Measurements from ENCODE around the gene EVA1B.

The EVA1B gene

GRCh38 chr1:36352910-36353878, 29.7 kb upstream of the EVA1B start:
- TF ChIP-seq JUND (IDR thresholded peaks at IDR 0.05; ENCODE audit: low read depth): no peak
- in situ Hi-C loops (cut with HindIII; ENCODE audit: low pct_unique_long_range_greater_than_20kb, low sequenced_read_pairs): no loop called here
- no peak for DNase-seq (ENCODE audit: low read depth in 1 of 2, low spot score in 1 of 2)

- no peak for DNase-seq (ENCODE audit: low read depth in 1 of 2, low spot score in 1 of 2)
- in situ Hi-C loops (cut with HindIII; ENCODE audit: low pct_unique_long_range_greater_than_20kb, low sequenced_read_pairs): no loop called here
- TF ChIP-seq JUND (IDR thresholded peaks at IDR 0.05; ENCODE audit: low read depth): no peak
These were observed 28.9 kb upstream of the EVA1B start for GRCh38 chr1:36352125-36352909.

- in situ Hi-C loops (cut with HindIII; ENCODE audit: low pct_unique_long_range_greater_than_20kb, low sequenced_read_pairs): no loop called here
- DNase-seq (ENCODE audit: low read depth in 1 of 2, low spot score in 1 of 2): no peak
- no peak for TF ChIP-seq JUND (IDR thresholded peaks at IDR 0.05; ENCODE audit: low read depth)
These were observed 28.0 kb upstream of the EVA1B start for GRCh38 chr1:36351227-36351977.

GRCh38 chr1:36350659-36351226, 27.3 kb upstream of the EVA1B start:
- TF ChIP-seq JUND (IDR thresholded peaks at IDR 0.05; ENCODE audit: low read depth): no peak
- DNase-seq (ENCODE audit: low read depth in 1 of 2, low spot score in 1 of 2): no peak
- in situ Hi-C loops (cut with HindIII; ENCODE audit: low pct_unique_long_range_greater_than_20kb, low sequenced_read_pairs): no loop called here

GRCh38 chr1:36349839-36350238, 26.4 kb upstream of the EVA1B start:
- TF ChIP-seq JUND (IDR thresholded peaks at IDR 0.05; ENCODE audit: low read depth): no peak
- in situ Hi-C loops (cut with HindIII; ENCODE audit: low pct_unique_long_range_greater_than_20kb, low sequenced_read_pairs): no loop called here
- no peak for DNase-seq (ENCODE audit: low read depth in 1 of 2, low spot score in 1 of 2)

GRCh38 chr1:36349241-36349671, 25.8 kb upstream of the EVA1B start:
- no peak for TF ChIP-seq JUND (IDR thresholded peaks at IDR 0.05; ENCODE audit: low read depth)
- DNase-seq (ENCODE audit: low read depth in 1 of 2, low spot score in 1 of 2): no peak
- in situ Hi-C loops (cut with HindIII; ENCODE audit: low pct_unique_long_range_greater_than_20kb, low sequenced_read_pairs): no loop called here

- no peak for TF ChIP-seq JUND (IDR thresholded peaks at IDR 0.05; ENCODE audit: low read depth)
- in situ Hi-C loops (cut with HindIII; ENCODE audit: low pct_unique_long_range_greater_than_20kb, low sequenced_read_pairs): no loop called here
These were observed 23.4 kb upstream of the EVA1B start for GRCh38 chr1:36346741-36347370.

GRCh38 chr1:36345353-36345752, 21.9 kb upstream of the EVA1B start:
- in situ Hi-C loops (cut with HindIII; ENCODE audit: low pct_unique_long_range_greater_than_20kb, low sequenced_read_pairs): no loop called here
- DNase-seq (ENCODE audit: low read depth in 1 of 2, low spot score in 1 of 2): no peak
- TF ChIP-seq JUND (IDR thresholded peaks at IDR 0.05; ENCODE audit: low read depth): no peak

More at GRCh38 chr1:36346741-36347370, 23.4 kb upstream of the EVA1B start:
- no peak for DNase-seq (ENCODE audit: low read depth in 1 of 2, low spot score in 1 of 2)

- in situ Hi-C loops (cut with HindIII; ENCODE audit: low pct_unique_long_range_greater_than_20kb, low sequenced_read_pairs): no loop called here
- DNase-seq (ENCODE audit: low read depth in 1 of 2, low spot score in 1 of 2): no peak
These were observed 20.9 kb upstream of the EVA1B start for GRCh38 chr1:36344395-36344680.

GRCh38 chr1:36343651-36344394, 20.4 kb upstream of the EVA1B start:
- no peak for TF ChIP-seq JUND (IDR thresholded peaks at IDR 0.05; ENCODE audit: low read depth)
- in situ Hi-C loops (cut with HindIII; ENCODE audit: low pct_unique_long_range_greater_than_20kb, low sequenced_read_pairs): no loop called here
- DNase-seq (ENCODE audit: low read depth in 1 of 2, low spot score in 1 of 2): no peak

More at GRCh38 chr1:36344395-36344680, 20.9 kb upstream of the EVA1B start:
- no peak for TF ChIP-seq JUND (IDR thresholded peaks at IDR 0.05; ENCODE audit: low read depth)

Measured in T47D (cell line).